ENCODE data around the gene CTSD. TPM values are rescaled to one million over a fixed set of nuclear protein-coding genes. Genes with fewer than 3 reads are reported as not detected.

Gene CTSD
- polyA plus RNA-seq, 1 experiment = 77.8 TPM

- Histone ChIP-seq H3K9me3 (ENCODE audit: control insufficient read depth, insufficient read depth, low read length) (peaks cover 10% of the 10 kb centered on the region), H3K27me3 (ENCODE audit: control insufficient read depth, insufficient read depth, low read length) (peaks cover 8% of the 10 kb centered on the region), H3K4me3 (ENCODE audit: low read depth, low read length) (no peak overlapping the region), H3K27ac (ENCODE audit: low read depth, low read length) (no peak overlapping the region)
- no peak for DNase-seq (ENCODE audit: low read depth, low spot score)
- CTCF ChIA-PET = no interaction called here
- POLR2A ChIA-PET = no interaction called here
- TF ChIP-seq, protein P1, sequence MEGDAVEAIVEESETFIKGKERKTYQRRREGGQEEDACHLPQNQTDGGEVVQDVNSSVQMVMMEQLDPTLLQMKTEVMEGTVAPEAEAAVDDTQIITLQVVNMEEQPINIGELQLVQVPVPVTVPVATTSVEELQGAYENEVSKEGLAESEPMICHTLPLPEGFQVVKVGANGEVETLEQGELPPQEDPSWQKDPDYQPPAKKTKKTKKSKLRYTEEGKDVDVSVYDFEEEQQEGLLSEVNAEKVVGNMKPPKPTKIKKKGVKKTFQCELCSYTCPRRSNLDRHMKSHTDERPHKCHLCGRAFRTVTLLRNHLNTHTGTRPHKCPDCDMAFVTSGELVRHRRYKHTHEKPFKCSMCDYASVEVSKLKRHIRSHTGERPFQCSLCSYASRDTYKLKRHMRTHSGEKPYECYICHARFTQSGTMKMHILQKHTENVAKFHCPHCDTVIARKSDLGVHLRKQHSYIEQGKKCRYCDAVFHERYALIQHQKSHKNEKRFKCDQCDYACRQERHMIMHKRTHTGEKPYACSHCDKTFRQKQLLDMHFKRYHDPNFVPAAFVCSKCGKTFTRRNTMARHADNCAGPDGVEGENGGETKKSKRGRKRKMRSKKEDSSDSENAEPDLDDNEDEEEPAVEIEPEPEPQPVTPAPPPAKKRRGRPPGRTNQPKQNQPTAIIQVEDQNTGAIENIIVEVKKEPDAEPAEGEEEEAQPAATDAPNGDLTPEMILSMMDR (IDR thresholded peaks at IDR 0.05; ENCODE audit: low read depth, low read length) = no peak
These were observed 12.7 kb upstream of the CTSD start for GRCh38 chr11:1776331-1776851.

DNA sequence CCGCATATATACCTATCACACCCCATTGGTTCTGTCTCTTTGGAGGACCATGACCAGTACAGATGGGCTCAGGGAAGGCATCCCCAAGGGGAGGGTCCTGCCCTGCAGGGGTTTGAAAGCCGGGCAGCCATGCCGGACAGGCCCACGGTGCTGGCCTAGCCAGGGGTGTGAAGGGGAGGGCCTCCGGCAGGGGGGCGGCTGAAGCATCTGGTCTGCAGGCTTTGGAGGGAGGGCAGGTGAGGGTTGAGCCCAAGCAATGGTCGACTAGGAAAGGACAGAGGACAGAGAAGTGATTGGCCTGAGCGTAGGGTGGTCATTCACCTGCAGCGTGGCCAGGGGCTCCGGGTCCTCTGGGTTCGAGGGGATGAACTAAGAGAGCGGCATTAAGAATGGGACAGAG lies 11.2 kb upstream of the CTSD start:
- Histone ChIP-seq H3K4me3 (ENCODE audit: low read depth, low read length) (no peak overlapping the region), H3K27me3 (ENCODE audit: control insufficient read depth, insufficient read depth, low read length) (peaks cover 8% of the 10 kb centered on the region), H3K27ac (ENCODE audit: low read depth, low read length) (no peak overlapping the region), H3K9me3 (ENCODE audit: control insufficient read depth, insufficient read depth, low read length) (peaks cover 10% of the 10 kb centered on the region)
- TF ChIP-seq, protein P1 (IDR thresholded peaks at IDR 0.05; ENCODE audit: low read depth, low read length) = no peak
- ChIA-PET CTCF (interaction anchor here (1.8 kb wide), 1 partner anchor 81 kb away, joined by 5 read pairs; no protein-coding TSS in a partner anchor), POLR2A (no interaction called here)
- no peak for DNase-seq (ENCODE audit: low read depth, low spot score)

GRCh38 chr11:1773994-1774550 lies 10.3 kb upstream of the CTSD start:
- no peak for DNase-seq (ENCODE audit: low read depth, low spot score)
- Histone ChIP-seq H3K4me3 (ENCODE audit: low read depth, low read length) (no peak overlapping the region), H3K27me3 (ENCODE audit: control insufficient read depth, insufficient read depth, low read length) (peaks cover 4% of the 10 kb centered on the region), H3K27ac (ENCODE audit: low read depth, low read length) (no peak overlapping the region), H3K9me3 (ENCODE audit: control insufficient read depth, insufficient read depth, low read length) (peaks cover 10% of the 10 kb centered on the region)
- ChIA-PET CTCF (interaction anchor here (0.6 to 1.8 kb wide), 3 partner anchors 56 to 378 kb away, joined by 3 to 5 read pairs (median 4); no protein-coding TSS in a partner anchor), POLR2A (interaction anchor here (0.6 kb wide), 1 partner anchor 1342 kb away, joined by 3 read pairs; no protein-coding TSS in a partner anchor)
- TF ChIP-seq, protein P1 (IDR thresholded peaks at IDR 0.05; ENCODE audit: low read depth, low read length) = no peak

- ChIA-PET POLR2A (interaction anchor here (0.6 to 1.3 kb wide), 2 partner anchors 9 to 1343 kb away, joined by 3 to 5 read pairs; no protein-coding TSS in a partner anchor), CTCF (interaction anchor here (0.6 to 1.8 kb wide), 4 partner anchors 55 to 379 kb away, joined by 3 to 5 read pairs (median 4); no protein-coding TSS in a partner anchor)
- TF ChIP-seq, protein P1 (IDR thresholded peaks at IDR 0.05; ENCODE audit: low read depth, low read length) = no peak
- H3K4me3 ChIP-seq (ENCODE audit: low read depth, low read length) = no peak overlapping the region
- peaks cover 10% of the 10 kb centered on the region for H3K9me3 ChIP-seq (ENCODE audit: control insufficient read depth, insufficient read depth, low read length)
- H3K27me3 ChIP-seq (ENCODE audit: control insufficient read depth, insufficient read depth, low read length) = no peaks in the 10 kb centered on the region
- DNase-seq (ENCODE audit: low read depth, low spot score) = no peak
- H3K27ac ChIP-seq (ENCODE audit: low read depth, low read length) = no peak overlapping the region
These were observed 9.6 kb upstream of the CTSD start for GRCh38 chr11:1773131-1773993.

Data from AG04450 (cell line).